Sigmoid colon (tissue), 4 donors: Measurements from ENCODE around the gene TSPAN3.

ENCODE experiments used
- POLR2AphosphoS5 ChIP-seq, 4 donors: sonication (generic); formaldehyde crosslinking; IDR thresholded peaks; one replicate each; pipeline ENCODE4 v1.6.1; 2017; ENCODE audit warnings: antibody characterized with exemption in 4 of 4
- TF ChIP-seq, protein P1 (sequence below), 4 experiments: fragments of 450-650 bp in 3 of 4; fragments of 200-600 bp in 1 of 4; IDR thresholded peaks; one replicate each; pipeline ENCODE4 v1.5.1; 2016 to 2019; ENCODE audit warnings: antibody characterized with exemption in 4 of 4, mild to moderate bottlenecking in 3 of 4, moderate library complexity in 2 of 4

DNA sequence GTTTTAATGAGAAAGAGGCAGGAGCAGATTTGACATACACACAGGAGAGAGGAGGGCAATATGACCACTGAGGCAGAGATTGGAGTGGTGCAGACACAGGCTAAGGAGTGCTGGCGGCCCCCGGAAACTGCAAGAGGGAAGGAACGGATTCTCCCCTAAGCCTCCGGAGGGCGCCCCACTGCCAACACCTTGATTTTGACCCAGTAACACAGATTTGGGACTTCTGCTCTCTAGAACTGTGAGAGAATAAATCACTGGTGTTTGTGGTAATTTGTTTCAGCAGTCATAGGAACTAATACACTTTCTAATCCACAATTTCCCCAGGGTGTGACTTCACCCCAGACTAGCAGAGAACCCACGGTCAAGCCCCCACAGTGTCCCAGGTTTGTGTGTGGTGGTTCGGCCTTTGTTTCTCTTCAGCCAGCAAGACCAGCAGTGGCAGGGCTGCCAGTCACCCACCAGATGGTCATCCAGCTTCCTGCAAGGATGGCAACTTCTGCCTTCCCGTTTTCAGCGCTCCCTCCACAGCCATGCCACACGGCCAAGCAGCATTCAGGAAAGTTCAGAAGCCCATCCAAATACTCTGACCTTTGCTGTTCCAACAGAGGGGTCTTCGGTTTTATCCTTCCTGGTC is 23.6 kb upstream of the TSPAN3 start:
- no peak for TF ChIP-seq POLR2AphosphoS5 (IDR thresholded peaks at IDR 0.05)
- TF ChIP-seq, protein P1, sequence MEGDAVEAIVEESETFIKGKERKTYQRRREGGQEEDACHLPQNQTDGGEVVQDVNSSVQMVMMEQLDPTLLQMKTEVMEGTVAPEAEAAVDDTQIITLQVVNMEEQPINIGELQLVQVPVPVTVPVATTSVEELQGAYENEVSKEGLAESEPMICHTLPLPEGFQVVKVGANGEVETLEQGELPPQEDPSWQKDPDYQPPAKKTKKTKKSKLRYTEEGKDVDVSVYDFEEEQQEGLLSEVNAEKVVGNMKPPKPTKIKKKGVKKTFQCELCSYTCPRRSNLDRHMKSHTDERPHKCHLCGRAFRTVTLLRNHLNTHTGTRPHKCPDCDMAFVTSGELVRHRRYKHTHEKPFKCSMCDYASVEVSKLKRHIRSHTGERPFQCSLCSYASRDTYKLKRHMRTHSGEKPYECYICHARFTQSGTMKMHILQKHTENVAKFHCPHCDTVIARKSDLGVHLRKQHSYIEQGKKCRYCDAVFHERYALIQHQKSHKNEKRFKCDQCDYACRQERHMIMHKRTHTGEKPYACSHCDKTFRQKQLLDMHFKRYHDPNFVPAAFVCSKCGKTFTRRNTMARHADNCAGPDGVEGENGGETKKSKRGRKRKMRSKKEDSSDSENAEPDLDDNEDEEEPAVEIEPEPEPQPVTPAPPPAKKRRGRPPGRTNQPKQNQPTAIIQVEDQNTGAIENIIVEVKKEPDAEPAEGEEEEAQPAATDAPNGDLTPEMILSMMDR (IDR thresholded peaks at IDR 0.05), result no peak
